HEK293 (cell line): Measurements from ENCODE around the gene ASCC2.

Experiments
- CTCF ChIA-PET: fragments of 350-600 bp; formaldehyde crosslinking; extraction: SDS; loops from one replicate; lab custom pipeline; 2021; ENCODE audit warnings: antibody characterized with exemption; lab: Yijun Ruan, JAX
- POLR2A ChIA-PET: fragments of 300-600 bp; formaldehyde crosslinking; extraction: SDS; loops from one replicate; lab custom pipeline; 2020; ENCODE audit warnings: antibody characterized with exemption, inconsistent platforms; lab: Yijun Ruan, JAX
- H3K27ac ChIP-seq: fragments of 200-500 bp; sonication (Bioruptor generic); 2 replicates; pipeline ENCODE4 v1.5.1; 2014; ENCODE audit warnings: low read depth, low read length, control low read depth, inconsistent platforms; ENCODE audit errors: extremely low read depth
- H3K36me3 ChIP-seq, 2 experiments: fragments of 200-500 bp in 1 of 2; sonication (Bioruptor generic) in 1 of 2; 1 replicate in 1 of 2; 2 replicates in 1 of 2; pipeline ENCODE4 v1.5.1; 2014 to 2017; ENCODE audit warnings: inconsistent platforms in 2 of 2, low read length in 2 of 2; ENCODE audit not compliant: control insufficient read depth in 2 of 2, insufficient read depth in 1 of 2
- H3K4me1 ChIP-seq: fragments of 200-500 bp; sonication (Bioruptor generic); 2 replicates; pipeline ENCODE4 v1.5.1; 2014; ENCODE audit warnings: mild to moderate bottlenecking, low read length, inconsistent platforms; ENCODE audit not compliant: control insufficient read depth, insufficient read depth
- H3K4me3 ChIP-seq: 2 replicates; pipeline ENCODE4 v1.5.1; 2011; ENCODE audit warnings: low read depth, mild to moderate bottlenecking, control low read depth, low read length, moderate library complexity
- H3K9me3 ChIP-seq: fragments of 200-500 bp; sonication (Bioruptor generic); 2 replicates; pipeline ENCODE4 v1.5.1; 2014; ENCODE audit warnings: low read depth, low read length, inconsistent platforms; ENCODE audit not compliant: control insufficient read depth, insufficient read depth
- BCL11A ChIP-seq: fragments of 450-650 bp; formaldehyde crosslinking; IDR thresholded peaks from 2 replicates; pipeline ENCODE4 v1.5.1; 2016; ENCODE audit warnings: low read depth, missing biosample characterization, missing genetic modification characterization
- KLF9 ChIP-seq: fragments of 450-650 bp; formaldehyde crosslinking; IDR thresholded peaks from 2 replicates; pipeline ENCODE4 v1.5.1; 2016; ENCODE audit warnings: missing biosample characterization, missing genetic modification characterization, low read depth
- MYNN ChIP-seq: fragments of 450-650 bp; formaldehyde crosslinking; IDR thresholded peaks from 2 replicates; pipeline ENCODE4 v1.5.1; 2016; ENCODE audit warnings: missing biosample characterization, missing genetic modification characterization, borderline replicate concordance
- MZF1 ChIP-seq: fragments of 450-650 bp; formaldehyde crosslinking; IDR thresholded peaks from 2 replicates; pipeline ENCODE4 v1.5.1; 2017; ENCODE audit warnings: missing biosample characterization, missing genetic modification characterization, borderline replicate concordance
- SCRT1 ChIP-seq: fragments of 450-650 bp; formaldehyde crosslinking; IDR thresholded peaks from 2 replicates; pipeline ENCODE4 v1.5.1; 2016; ENCODE audit warnings: missing biosample characterization, missing genetic modification characterization, borderline replicate concordance
- TRIM28 ChIP-seq: IDR thresholded peaks from 2 replicates; pipeline ENCODE4 v1.6.1; 2011; ENCODE audit warnings: low read length, control low read depth, borderline replicate concordance
- WT1 ChIP-seq: fragments of 450-650 bp; formaldehyde crosslinking; IDR thresholded peaks from 2 replicates; pipeline ENCODE4 v1.5.1; 2016; ENCODE audit warnings: missing biosample characterization, missing genetic modification characterization
- ZBTB17 ChIP-seq: fragments of 450-650 bp; formaldehyde crosslinking; IDR thresholded peaks from 2 replicates; pipeline ENCODE4 v1.5.1; 2016; ENCODE audit warnings: missing biosample characterization, missing genetic modification characterization
- ZBTB20 ChIP-seq: fragments of 450-650 bp; formaldehyde crosslinking; IDR thresholded peaks from 2 replicates; pipeline ENCODE4 v1.5.1; 2016; ENCODE audit warnings: missing biosample characterization, missing genetic modification characterization
- ZFP37 ChIP-seq: fragments of 450-650 bp; formaldehyde crosslinking; IDR thresholded peaks from 2 replicates; pipeline ENCODE4 v1.5.1; 2016; ENCODE audit warnings: missing biosample characterization, missing genetic modification characterization
- ZNF175 ChIP-seq: fragments of 450-650 bp; formaldehyde crosslinking; IDR thresholded peaks from 2 replicates; pipeline ENCODE4 v1.5.1; 2016; ENCODE audit warnings: missing biosample characterization, missing genetic modification characterization
- ZNF266 ChIP-seq: fragments of 450-650 bp; formaldehyde crosslinking; IDR thresholded peaks from 2 replicates; pipeline ENCODE4 v1.5.1; 2016; ENCODE audit warnings: missing biosample characterization, missing genetic modification characterization, low read depth
- ZNF311 ChIP-seq: fragments of 450-650 bp; formaldehyde crosslinking; IDR thresholded peaks from 2 replicates; pipeline ENCODE4 v1.5.1; 2017; ENCODE audit warnings: missing biosample characterization, missing genetic modification characterization, borderline replicate concordance
- ZNF335 ChIP-seq: fragments of 450-650 bp; formaldehyde crosslinking; conservative IDR thresholded peaks from 2 replicates; pipeline ENCODE4 v1.5.1; 2016; ENCODE audit warnings: missing biosample characterization, missing genetic modification characterization
- ZNF416 ChIP-seq: fragments of 450-650 bp; formaldehyde crosslinking; IDR thresholded peaks from 2 replicates; pipeline ENCODE4 v1.5.1; 2016; ENCODE audit warnings: missing biosample characterization, missing genetic modification characterization
- ZNF561 ChIP-seq: fragments of 450-650 bp; IDR thresholded peaks from 2 replicates; pipeline ENCODE4 v1.5.1; 2018; ENCODE audit warnings: missing biosample characterization, missing genetic modification characterization, borderline replicate concordance
- ZNF571 ChIP-seq: fragments of 450-650 bp; formaldehyde crosslinking; IDR thresholded peaks from 2 replicates; pipeline ENCODE4 v1.5.0; 2017; ENCODE audit warnings: missing biosample characterization, missing genetic modification characterization
- ZNF707 ChIP-seq: fragments of 450-650 bp; formaldehyde crosslinking; IDR thresholded peaks from 2 replicates; pipeline ENCODE4 v1.5.1; 2016; ENCODE audit warnings: missing biosample characterization, missing genetic modification characterization
- ZNF768 ChIP-seq: fragments of 450-650 bp; formaldehyde crosslinking; IDR thresholded peaks from 2 replicates; pipeline ENCODE4 v1.5.1; 2018; ENCODE audit warnings: missing biosample characterization, mild to moderate bottlenecking, missing genetic modification characterization
- ZNF830 ChIP-seq: fragments of 450-650 bp; IDR thresholded peaks from 2 replicates; pipeline ENCODE4 v1.5.0; 2018; ENCODE audit warnings: missing biosample characterization, missing genetic modification characterization, low read depth, mild to moderate bottlenecking, moderate library complexity
- ZNF837 ChIP-seq: fragments of 450-650 bp; formaldehyde crosslinking; IDR thresholded peaks from 2 replicates; pipeline ENCODE4 v1.5.1; 2016; ENCODE audit warnings: missing biosample characterization, missing genetic modification characterization
- ZSCAN23 ChIP-seq: fragments of 450-650 bp; formaldehyde crosslinking; IDR thresholded peaks from 2 replicates; pipeline ENCODE4 v1.5.1; 2016; ENCODE audit warnings: missing biosample characterization, missing genetic modification characterization
- TF ChIP-seq, protein P1 (sequence below): IDR thresholded peaks from 2 replicates; pipeline ENCODE4 v1.6.1; 2011; ENCODE audit warnings: mild to moderate bottlenecking, low read depth, low read length, borderline replicate concordance
- TF ChIP-seq, protein P2 (sequence below): fragments of 450-650 bp; formaldehyde crosslinking; IDR thresholded peaks from 2 replicates; pipeline ENCODE4 v1.5.1; 2016; ENCODE audit warnings: missing biosample characterization, missing genetic modification characterization
- TF ChIP-seq, protein P3 (sequence below): fragments of 450-650 bp; formaldehyde crosslinking; IDR thresholded peaks from 2 replicates; pipeline ENCODE4 v1.5.1; 2016; ENCODE audit warnings: missing biosample characterization, missing genetic modification characterization
- TF ChIP-seq, protein P4 (sequence below): fragments of 450-650 bp; formaldehyde crosslinking; IDR thresholded peaks from 2 replicates; pipeline ENCODE4 v1.5.1; 2016; ENCODE audit warnings: missing biosample characterization, missing genetic modification characterization
- TF ChIP-seq, protein P5 (sequence below): fragments of 450-650 bp; formaldehyde crosslinking; IDR thresholded peaks from 2 replicates; pipeline ENCODE4 v1.5.1; 2016; ENCODE audit warnings: missing biosample characterization, missing genetic modification characterization, low read depth

Gene ASCC2

DNA sequence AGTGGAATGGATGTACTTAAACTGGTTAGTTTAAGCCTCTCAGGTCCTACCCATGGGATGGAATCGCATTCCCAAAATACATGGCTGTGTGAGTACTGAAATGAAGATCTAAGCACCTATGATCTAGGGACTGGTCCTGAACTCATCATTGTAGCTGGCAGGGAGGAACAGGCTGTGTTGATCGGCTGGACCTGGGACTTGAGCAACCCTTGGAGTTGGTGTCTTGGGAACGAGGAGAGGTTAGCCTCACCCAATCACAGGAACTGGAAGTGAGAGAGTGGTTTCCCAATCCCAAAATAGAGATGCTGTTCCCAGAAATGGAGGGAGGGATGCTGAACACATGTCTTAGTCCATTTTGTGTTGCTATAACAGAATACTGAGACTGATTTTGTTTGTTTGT, 16.4 kb upstream of the ASCC2 start:
- Histone ChIP-seq H3K4me3 (no peak overlapping the region), H3K36me3 (no peaks in the 10 kb centered on the region), H3K4me1 (no peaks in the 10 kb centered on the region), H3K27ac (no peak overlapping the region), H3K9me3 (no peaks in the 10 kb centered on the region)
- ChIA-PET CTCF (no interaction called here), POLR2A (no interaction called here)
- no peak for TF ChIP-seq WT1
- no peak for TF ChIP-seq ZSCAN23 (tag by site-specific recombination)
- no peak for TF ChIP-seq MZF1 (tag by site-specific recombination)
- TF ChIP-seq, protein P1, sequence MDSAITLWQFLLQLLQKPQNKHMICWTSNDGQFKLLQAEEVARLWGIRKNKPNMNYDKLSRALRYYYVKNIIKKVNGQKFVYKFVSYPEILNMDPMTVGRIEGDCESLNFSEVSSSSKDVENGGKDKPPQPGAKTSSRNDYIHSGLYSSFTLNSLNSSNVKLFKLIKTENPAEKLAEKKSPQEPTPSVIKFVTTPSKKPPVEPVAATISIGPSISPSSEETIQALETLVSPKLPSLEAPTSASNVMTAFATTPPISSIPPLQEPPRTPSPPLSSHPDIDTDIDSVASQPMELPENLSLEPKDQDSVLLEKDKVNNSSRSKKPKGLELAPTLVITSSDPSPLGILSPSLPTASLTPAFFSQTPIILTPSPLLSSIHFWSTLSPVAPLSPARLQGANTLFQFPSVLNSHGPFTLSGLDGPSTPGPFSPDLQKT = no peak
- TF ChIP-seq ZBTB17 (tag by site-specific recombination) = no peak
- TF ChIP-seq, protein P2, sequence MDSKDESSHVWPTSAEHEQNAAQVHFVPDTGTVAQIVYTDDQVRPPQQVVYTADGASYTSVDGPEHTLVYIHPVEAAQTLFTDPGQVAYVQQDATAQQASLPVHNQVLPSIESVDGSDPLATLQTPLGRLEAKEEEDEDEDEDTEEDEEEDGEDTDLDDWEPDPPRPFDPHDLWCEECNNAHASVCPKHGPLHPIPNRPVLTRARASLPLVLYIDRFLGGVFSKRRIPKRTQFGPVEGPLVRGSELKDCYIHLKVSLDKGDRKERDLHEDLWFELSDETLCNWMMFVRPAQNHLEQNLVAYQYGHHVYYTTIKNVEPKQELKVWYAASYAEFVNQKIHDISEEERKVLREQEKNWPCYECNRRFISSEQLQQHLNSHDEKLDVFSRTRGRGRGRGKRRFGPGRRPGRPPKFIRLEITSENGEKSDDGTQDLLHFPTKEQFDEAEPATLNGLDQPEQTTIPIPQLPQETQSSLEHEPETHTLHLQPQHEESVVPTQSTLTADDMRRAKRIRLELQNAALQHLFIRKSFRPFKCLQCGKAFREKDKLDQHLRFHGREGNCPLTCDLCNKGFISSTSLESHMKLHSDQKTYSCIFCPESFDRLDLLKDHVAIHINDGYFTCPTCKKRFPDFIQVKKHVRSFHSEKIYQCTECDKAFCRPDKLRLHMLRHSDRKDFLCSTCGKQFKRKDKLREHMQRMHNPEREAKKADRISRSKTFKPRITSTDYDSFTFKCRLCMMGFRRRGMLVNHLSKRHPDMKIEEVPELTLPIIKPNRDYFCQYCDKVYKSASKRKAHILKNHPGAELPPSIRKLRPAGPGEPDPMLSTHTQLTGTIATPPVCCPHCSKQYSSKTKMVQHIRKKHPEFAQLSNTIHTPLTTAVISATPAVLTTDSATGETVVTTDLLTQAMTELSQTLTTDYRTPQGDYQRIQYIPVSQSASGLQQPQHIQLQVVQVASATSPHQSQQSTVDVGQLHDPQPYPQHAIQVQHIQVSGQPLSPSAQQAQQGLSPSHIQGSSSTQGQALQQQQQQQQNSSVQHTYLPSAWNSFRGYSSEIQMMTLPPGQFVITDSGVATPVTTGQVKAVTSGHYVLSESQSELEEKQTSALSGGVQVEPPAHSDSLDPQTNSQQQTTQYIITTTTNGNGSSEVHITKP (tag by site-specific recombination) = no peak
- no peak for TF ChIP-seq ZNF707 (tag by site-specific recombination)
- TF ChIP-seq ZNF311 (tag by site-specific recombination) = no peak
- TF ChIP-seq ZNF416 = no peak
- TF ChIP-seq TRIM28 = no peak
- no peak for TF ChIP-seq ZNF561 (tag by site-specific recombination)
- TF ChIP-seq SCRT1 = no peak
- TF ChIP-seq ZNF335 (tag by site-specific recombination) = no peak
- TF ChIP-seq BCL11A (tag by site-specific recombination) = no peak
- TF ChIP-seq ZNF768 = no peak

DNA sequence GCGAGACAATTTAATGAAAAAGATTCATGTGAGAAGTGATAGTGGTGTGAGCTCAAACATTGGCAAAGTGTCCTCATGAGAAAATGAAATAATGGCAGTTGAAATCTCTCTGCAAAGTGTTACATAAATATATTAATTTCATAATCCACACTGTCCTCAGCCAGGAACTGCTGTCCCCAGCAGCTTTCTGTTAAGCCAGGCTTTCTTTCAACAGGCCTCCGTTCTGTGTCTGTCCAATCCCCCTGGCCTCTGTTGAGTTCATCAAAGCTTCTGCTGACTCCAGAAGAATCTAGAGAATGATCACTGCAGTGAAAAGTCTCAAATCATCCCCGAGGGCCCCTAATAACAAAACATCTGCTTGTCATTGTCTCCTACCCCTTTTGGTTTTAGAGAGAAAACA, 10.0 kb upstream of the ASCC2 start:
- POLR2A ChIA-PET = no interaction called here
- no peak for TF ChIP-seq ZBTB17 (tag by site-specific recombination)
- TF ChIP-seq, protein P3, sequence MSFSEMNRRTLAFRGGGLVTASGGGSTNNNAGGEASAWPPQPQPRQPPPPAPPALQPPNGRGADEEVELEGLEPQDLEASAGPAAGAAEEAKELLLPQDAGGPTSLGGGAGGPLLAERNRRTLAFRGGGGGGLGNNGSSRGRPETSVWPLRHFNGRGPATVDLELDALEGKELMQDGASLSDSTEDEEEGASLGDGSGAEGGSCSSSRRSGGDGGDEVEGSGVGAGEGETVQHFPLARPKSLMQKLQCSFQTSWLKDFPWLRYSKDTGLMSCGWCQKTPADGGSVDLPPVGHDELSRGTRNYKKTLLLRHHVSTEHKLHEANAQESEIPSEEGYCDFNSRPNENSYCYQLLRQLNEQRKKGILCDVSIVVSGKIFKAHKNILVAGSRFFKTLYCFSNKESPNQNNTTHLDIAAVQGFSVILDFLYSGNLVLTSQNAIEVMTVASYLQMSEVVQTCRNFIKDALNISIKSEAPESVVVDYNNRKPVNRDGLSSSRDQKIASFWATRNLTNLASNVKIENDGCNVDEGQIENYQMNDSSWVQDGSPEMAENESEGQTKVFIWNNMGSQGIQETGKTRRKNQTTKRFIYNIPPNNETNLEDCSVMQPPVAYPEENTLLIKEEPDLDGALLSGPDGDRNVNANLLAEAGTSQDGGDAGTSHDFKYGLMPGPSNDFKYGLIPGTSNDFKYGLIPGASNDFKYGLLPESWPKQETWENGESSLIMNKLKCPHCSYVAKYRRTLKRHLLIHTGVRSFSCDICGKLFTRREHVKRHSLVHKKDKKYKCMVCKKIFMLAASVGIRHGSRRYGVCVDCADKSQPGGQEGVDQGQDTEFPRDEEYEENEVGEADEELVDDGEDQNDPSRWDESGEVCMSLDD (tag by site-specific recombination) = no peak
- TF ChIP-seq KLF9 (tag by site-specific recombination) = no peak
- TF ChIP-seq, protein P4, sequence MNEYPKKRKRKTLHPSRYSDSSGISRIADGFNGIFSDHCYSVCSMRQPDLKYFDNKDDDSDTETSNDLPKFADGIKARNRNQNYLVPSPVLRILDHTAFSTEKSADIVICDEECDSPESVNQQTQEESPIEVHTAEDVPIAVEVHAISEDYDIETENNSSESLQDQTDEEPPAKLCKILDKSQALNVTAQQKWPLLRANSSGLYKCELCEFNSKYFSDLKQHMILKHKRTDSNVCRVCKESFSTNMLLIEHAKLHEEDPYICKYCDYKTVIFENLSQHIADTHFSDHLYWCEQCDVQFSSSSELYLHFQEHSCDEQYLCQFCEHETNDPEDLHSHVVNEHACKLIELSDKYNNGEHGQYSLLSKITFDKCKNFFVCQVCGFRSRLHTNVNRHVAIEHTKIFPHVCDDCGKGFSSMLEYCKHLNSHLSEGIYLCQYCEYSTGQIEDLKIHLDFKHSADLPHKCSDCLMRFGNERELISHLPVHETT = no peak
- TF ChIP-seq ZBTB20 = no peak
- TF ChIP-seq ZFP37 = no peak
- TF ChIP-seq ZNF571 (tag by site-specific recombination) = no peak
- TF ChIP-seq MYNN (tag by site-specific recombination) = no peak
- TF ChIP-seq ZNF175 (tag by site-specific recombination) = no peak
- TF ChIP-seq ZNF837 = no peak
- no peak for TF ChIP-seq ZNF266 (tag by site-specific recombination)
- no peak for TF ChIP-seq ZNF830 (tag by site-specific recombination)
- TF ChIP-seq, protein P5, sequence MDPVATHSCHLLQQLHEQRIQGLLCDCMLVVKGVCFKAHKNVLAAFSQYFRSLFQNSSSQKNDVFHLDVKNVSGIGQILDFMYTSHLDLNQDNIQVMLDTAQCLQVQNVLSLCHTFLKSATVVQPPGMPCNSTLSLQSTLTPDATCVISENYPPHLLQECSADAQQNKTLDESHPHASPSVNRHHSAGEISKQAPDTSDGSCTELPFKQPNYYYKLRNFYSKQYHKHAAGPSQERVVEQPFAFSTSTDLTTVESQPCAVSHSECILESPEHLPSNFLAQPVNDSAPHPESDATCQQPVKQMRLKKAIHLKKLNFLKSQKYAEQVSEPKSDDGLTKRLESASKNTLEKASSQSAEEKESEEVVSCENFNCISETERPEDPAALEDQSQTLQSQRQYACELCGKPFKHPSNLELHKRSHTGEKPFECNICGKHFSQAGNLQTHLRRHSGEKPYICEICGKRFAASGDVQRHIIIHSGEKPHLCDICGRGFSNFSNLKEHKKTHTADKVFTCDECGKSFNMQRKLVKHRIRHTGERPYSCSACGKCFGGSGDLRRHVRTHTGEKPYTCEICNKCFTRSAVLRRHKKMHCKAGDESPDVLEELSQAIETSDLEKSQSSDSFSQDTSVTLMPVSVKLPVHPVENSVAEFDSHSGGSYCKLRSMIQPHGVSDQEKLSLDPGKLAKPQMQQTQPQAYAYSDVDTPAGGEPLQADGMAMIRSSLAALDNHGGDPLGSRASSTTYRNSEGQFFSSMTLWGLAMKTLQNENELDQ (tag by site-specific recombination) = no peak

More for the DNA sequence above, 10.0 kb upstream of the ASCC2 start:
- Histone ChIP-seq H3K4me3 (no peak overlapping the region), H3K9me3 (no peaks in the 10 kb centered on the region), H3K36me3 (no peaks in the 10 kb centered on the region), H3K4me1 (no peaks in the 10 kb centered on the region), H3K27ac (no peak overlapping the region)
- CTCF ChIA-PET = no interaction called here
